GM12878 (cell line): ENCODE data around the gene SQSTM1. TPM values are rescaled to one million over a fixed set of nuclear protein-coding genes. Genes with fewer than 3 reads are reported as not detected.
A peak's percentile ranks its signal among the peaks of the same experiment; 100 is the strongest.

Experiments used
- ATAC-seq: fragments of 200-7000 bp; cut with Tn5 transposase; 3 replicates; pipeline ENCODE4 v1.9.1; 2020; ENCODE audit warnings: mild to moderate bottlenecking, moderate library complexity
- BruUV-seq: library from RNA; stranded (reverse); fragments of 400-500 nt; replicated peaks from 2 replicates; lab custom pipeline; 2021; lab: Mats Ljungman, UMichigan
- CTCF ChIA-PET: fragments of 300-600 bp; sonication (Branson Sonifier 250); formaldehyde crosslinking; extraction: SDS; loops from one replicate; lab custom pipeline; 2021; ENCODE audit warnings: inconsistent platforms; lab: Yijun Ruan, JAX
- POLR2A ChIA-PET: fragments of 350-600 bp; formaldehyde crosslinking; extraction: SDS; loops from one replicate; lab custom pipeline; 2021; ENCODE audit warnings: inconsistent platforms; lab: Charles Lee
- RAD21 ChIA-PET: fragments of 300-600 bp; sonication (Branson Sonifier 250); formaldehyde crosslinking; loops from one replicate; lab custom pipeline; 2023; ENCODE audit warnings: antibody characterized with exemption; ENCODE audit not compliant: unreplicated experiment; lab: Charles Lee
- SMC1A ChIA-PET: fragments of 300-600 bp; sonication (Branson Sonifier 250); formaldehyde crosslinking; loops from one replicate; lab custom pipeline; 2023; ENCODE audit not compliant: unreplicated experiment, uncharacterized antibody; lab: Charles Lee
- DNase-seq: peaks from one replicate; pipeline ENCODE4 v3.0.0-alpha.2; 2011; ENCODE audit warnings: low read depth, low spot score
- FAIRE-seq: peaks from 3 replicates; lab custom pipeline; 2011; peaks lifted over from hg19 to GRCh38; lab: Jason Lieb, UNC
- H2AFZ ChIP-seq: 2 replicates; pipeline ENCODE4 v1.6.0; 2011; ENCODE audit warnings: low read depth, low read length, control low read depth; ENCODE audit not compliant: control insufficient read depth
- H3K27ac ChIP-seq: 2 replicates; pipeline ENCODE4 v1.5.1; 2011; ENCODE audit warnings: control low read depth; ENCODE audit not compliant: control insufficient read depth, insufficient read depth
- H3K27me3 ChIP-seq, 2 experiments: replicated peaks in 1 of 2; 2 replicates each; pipeline versions ENCODE4 v1.6.0 to v1.6.1; 2011; ENCODE audit warnings: low read length in 1 of 2; ENCODE audit not compliant: control insufficient read depth in 2 of 2, insufficient read depth in 2 of 2
- H3K36me3 ChIP-seq, 2 experiments: 2 replicates each; pipeline ENCODE4 v1.5.1; 2011; ENCODE audit warnings: low read length in 1 of 2; ENCODE audit not compliant: control insufficient read depth in 2 of 2, insufficient read depth in 2 of 2
- H3K4me1 ChIP-seq: 2 replicates; pipeline ENCODE4 v1.6.1; 2011; ENCODE audit warnings: mild to moderate bottlenecking, low read length, moderate library complexity, mixed read lengths; ENCODE audit not compliant: control insufficient read depth, insufficient read depth
- H3K4me2 ChIP-seq: 2 replicates; pipeline ENCODE4 v1.6.0; 2011; ENCODE audit warnings: control low read depth; ENCODE audit not compliant: control insufficient read depth, insufficient read depth
- H3K4me3 ChIP-seq: fragments of 200-600 bp; sonication (generic); 2 replicates; pipeline ENCODE4 v1.5.1; 2016
- H3K79me2 ChIP-seq: 2 replicates; pipeline ENCODE4 v1.6.0; 2011; ENCODE audit warnings: low read length; ENCODE audit not compliant: control insufficient read depth, insufficient read depth
- H3K9ac ChIP-seq: 2 replicates; pipeline ENCODE4 v1.8.0; 2011; ENCODE audit warnings: low read length, control low read depth, mixed read lengths; ENCODE audit not compliant: control insufficient read depth, insufficient read depth
- H3K9me3 ChIP-seq: replicated peaks from 3 replicates; pipeline ENCODE4 v1.5.1; 2011; ENCODE audit warnings: mild to moderate bottlenecking, low read length; ENCODE audit not compliant: control insufficient read depth, insufficient read depth
- H4K20me1 ChIP-seq: 2 replicates; pipeline ENCODE4 v1.6.0; 2011; ENCODE audit not compliant: control insufficient read depth, insufficient read depth
- CHD2 ChIP-seq: IDR thresholded peaks from 2 replicates; pipeline ENCODE4 v1.6.1; 2011; ENCODE audit warnings: low read depth, low read length, improper control_type of control experiment, borderline replicate concordance
- ETV6 ChIP-seq, 2 experiments: fragments of 450-650 bp in 1 of 2; IDR thresholded peaks in 1 of 2; conservative IDR thresholded peaks in 1 of 2; 2 replicates each; pipeline ENCODE4 v1.6.1; 2014; ENCODE audit warnings: antibody characterized with exemption in 1 of 2, borderline replicate concordance in 1 of 2, low read depth in 1 of 2, mild to moderate bottlenecking in 1 of 2, moderate library complexity in 1 of 2
- EZH2 ChIP-seq: IDR thresholded peaks from 2 replicates; pipeline ENCODE4 v1.6.1; 2012; ENCODE audit warnings: low read depth, mild to moderate bottlenecking, control low read depth, inconsistent platforms, low read length, borderline replicate concordance; ENCODE audit not compliant: control insufficient read depth
- HCFC1 ChIP-seq: fragments of 150-350 bp; IDR thresholded peaks from 2 replicates; pipeline ENCODE4 v1.6.1; 2014; ENCODE audit warnings: low read length
- JUNB ChIP-seq: IDR thresholded peaks from 2 replicates; pipeline ENCODE4 v1.6.1; 2016; ENCODE audit warnings: antibody characterized with exemption, mild to moderate bottlenecking
- LARP7 ChIP-seq: fragments of 450-650 bp; IDR thresholded peaks from 2 replicates; pipeline ENCODE4 v1.6.1; 2017; ENCODE audit warnings: mild to moderate bottlenecking
- POLR2A ChIP-seq: IDR thresholded peaks from 2 replicates; pipeline ENCODE4 v1.6.1; 2011; ENCODE audit warnings: low read depth, mild to moderate bottlenecking, low read length
- RB1 ChIP-seq: fragments of 450-650 bp; formaldehyde crosslinking; IDR thresholded peaks from 2 replicates; pipeline ENCODE4 v1.6.1; 2017; ENCODE audit warnings: mild to moderate bottlenecking, borderline replicate concordance
- TARDBP ChIP-seq: IDR thresholded peaks from 2 replicates; pipeline ENCODE4 v1.6.1; 2016; ENCODE audit warnings: borderline replicate concordance
- WGBS: methylation state at CpG from one replicate; pipeline ENCODE4 v1.1.6; 2016; ENCODE audit warnings: low lambda C conversion rate; ENCODE audit not compliant: insufficient replicate concordance, insufficient coverage; ENCODE audit errors: missing lambda C conversion rate; 5-methylcytosine and 5-hydroxymethylcytosine counted together
- in situ Hi-C: fragments of 300-500 bp; cut with MboI; formaldehyde crosslinking; loops from 9 replicates; pipeline ENCODE4 v1.14.3; 2018; ENCODE audit warnings: mixed read lengths
- intact Hi-C: fragments of 100-400 bp; cut with micrococcal nuclease; formaldehyde crosslinking; loops from one replicate; pipeline ENCODE4 v1.14.2; 2022; ENCODE audit not compliant: unreplicated experiment
- polyA plus RNA-seq, 11 experiments: library from polyadenylated mRNA; depleted of rRNA in 4 of 11; unstranded in 6 of 11; stranded (reverse) in 5 of 11; fragments of >200 nt; fragmentation: Nextera tagmentation in 4 of 11; fragmentation: Illumina TruSeq in 1 of 11; extraction: Ambion mirVana in 4 of 11; extraction: Trizol in 1 of 11; gene quantifications; 1 replicate in 1 of 11; 2 replicates in 10 of 11; pipeline versions ENCODE4 v1.2.1 to v1.2.3, GENCODE V29; 2011 to 2016; ENCODE audit warnings: inconsistent platforms in 2 of 11, missing spikeins in 2 of 11, low read depth in 1 of 11
- total RNA-seq, 4 experiments: library from RNA; depleted of rRNA in 3 of 4; stranded (reverse); fragments of >200 nt in 3 of 4; fragmentation: Illumina TruSeq in 1 of 4; extraction: Trizol in 1 of 4; gene quantifications; 2 replicates each; pipeline versions ENCODE4 v1.2.1 to v1.2.3, GENCODE V29; 2013 to 2021

SQSTM1 gene
- total and polyA plus RNA-seq, 10 of the 15 experiments (the other 5 are each of a cell fraction or from before 2014, with no cell fraction given) = 6.3 to 138 (median 62.1) TPM

- peaks cover 1 to 13% of the 10 kb centered on the region in 2 experiments; a peak in 3 of 4 replicates for H3K36me3 ChIP-seq
These were observed 42.9 kb downstream of the SQSTM1 start for GRCh38 chr5:179863449-179864085.

GRCh38 chr5:179864686-179865085 lies 44.0 kb downstream of the SQSTM1 start:
- ChIA-PET SMC1A (no interaction called here), POLR2A (no interaction called here), RAD21 (no interaction called here), CTCF (no interaction called here)
- H3K4me1 ChIP-seq = no peaks in the 10 kb centered on the region
- ATAC-seq = no peak
- intact Hi-C loops (no loop called here), in situ Hi-C loops (no loop called here)
- peaks cover 1 to 13% of the 10 kb centered on the region in 2 experiments; a peak in 3 of 4 replicates for H3K36me3 ChIP-seq
- DNase-seq = no peak
- no peak overlapping the region for H3K9ac ChIP-seq
- no peak overlapping the region for H3K4me2 ChIP-seq
- 91% methylated on average over 7 of the region's 7 CpGs for WGBS
- BruUV-seq = no TSS peak
- no peak overlapping the region for H2AFZ ChIP-seq
- no peaks in the 10 kb centered on the region for H4K20me1 ChIP-seq
- no peak for FAIRE-seq
- TF ChIP-seq CHD2 = no peak
- no peak for TF ChIP-seq EZH2
- no peak for TF ChIP-seq RB1
- TF ChIP-seq JUNB = no peak
- no peak for TF ChIP-seq HCFC1
- no peak for TF ChIP-seq ETV6 (conservative IDR thresholded peaks at IDR 0.05 in 1 of 2, IDR thresholded peaks at IDR 0.05 in 1 of 2; ENCODE audit: borderline replicate concordance in 1 of 2, low read depth in 1 of 2)
- no peaks in the 10 kb centered on the region for H3K79me2 ChIP-seq
- no peak overlapping the region for H3K4me3 ChIP-seq
- no peaks in the 10 kb centered on the region; the same call in 1 of the 3 replicates for H3K9me3 ChIP-seq
- no peaks in the 10 kb centered on the region for H3K27me3 ChIP-seq
- no peak overlapping the region for H3K27ac ChIP-seq

More at GRCh38 chr5:179863449-179864085, 42.9 kb downstream of the SQSTM1 start:
- H3K9ac ChIP-seq = no peak overlapping the region
- H4K20me1 ChIP-seq = no peaks in the 10 kb centered on the region
- CTCF ChIA-PET = no interaction called here
- no TSS peak for BruUV-seq
- TF ChIP-seq TARDBP (no peak), LARP7 (no peak), POLR2A (0 out of 2 replicates have a peak, but pooled peaks have one; percentile 15)
- FAIRE-seq (no peak), ATAC-seq (no peak), DNase-seq (no peak)
- H3K4me2 ChIP-seq = no peak overlapping the region
- H2AFZ ChIP-seq = no peak overlapping the region
- RAD21 ChIA-PET = interaction anchor here (0.6 kb wide), 1 partner anchor 64 kb away, joined by 3 read pairs; no protein-coding TSS in a partner anchor
- in situ Hi-C loops (no loop called here), intact Hi-C loops (no loop called here)
- no peaks in the 10 kb centered on the region for H3K27me3 ChIP-seq
- no peaks in the 10 kb centered on the region for H3K4me1 ChIP-seq
- no peaks in the 10 kb centered on the region; the same call in 1 of the 3 replicates for H3K9me3 ChIP-seq
- no peaks in the 10 kb centered on the region for H3K79me2 ChIP-seq
- H3K4me3 ChIP-seq = no peak overlapping the region
- over 99% methylated on average over 28 of the region's 31 CpGs for WGBS
- POLR2A ChIA-PET = no interaction called here
- SMC1A ChIA-PET = no interaction called here
- H3K27ac ChIP-seq = no peak overlapping the region
